Central memory CD8-positive, alpha-beta T cell (primary cell): Measurements from ENCODE around the gene RARA.
"Not testable (repeated sequence)": the region's sequence is repeated elsewhere in the genome, so short reads cannot be mapped to it uniquely, and the experiment has no call there.

Source experiments
- ATAC-seq: fragments of 150-1000 bp; cut with Tn5 transposase; replicated peaks from 2 replicates; pipeline ENCODE4 v1.10.0; 2022; ENCODE audit warnings: mild to moderate bottlenecking, moderate FRiP score, moderate number of reproducible peaks; ENCODE audit not compliant: poor library complexity, severe bottlenecking; ENCODE audit errors: extremely low read depth
- DNase-seq, 2 donors: peaks; one replicate each; pipeline ENCODE4 v3.0.0; 2021; ENCODE audit warnings: low spot score in 2 of 2
- H3K27ac Mint-ChIP-seq: one replicate; pipeline ENCODE4 v1.8.0; 2022; ENCODE audit warnings: low read depth, mild to moderate bottlenecking, moderate library complexity, mixed read lengths
- H3K27me3 Mint-ChIP-seq: one replicate; pipeline ENCODE4 v1.8.0; 2022; ENCODE audit warnings: mixed read lengths
- H3K36me3 Mint-ChIP-seq: one replicate; pipeline ENCODE4 v1.8.0; 2022; ENCODE audit warnings: mild to moderate bottlenecking, moderate library complexity, mixed read lengths; ENCODE audit not compliant: insufficient read depth
- H3K4me1 Mint-ChIP-seq: one replicate; pipeline ENCODE4 v1.8.0; 2022; ENCODE audit warnings: mixed read lengths
- H3K4me3 Mint-ChIP-seq: one replicate; pipeline ENCODE4 v1.8.0; 2022; ENCODE audit warnings: mild to moderate bottlenecking, moderate library complexity, mixed read lengths
- H3K9me3 Mint-ChIP-seq: one replicate; pipeline ENCODE4 v1.8.0; 2022; ENCODE audit warnings: mixed read lengths

RARA gene

GRCh38 chr17:40366861-40367518 is 58.0 kb downstream of the RARA start:
- Mint-ChIP-seq H3K4me3 (no peak overlapping the region), H3K36me3 (peaks cover 2% of the 10 kb centered on the region), H3K27ac (no peak overlapping the region), H3K27me3 (no peaks in the 10 kb centered on the region), H3K9me3 (no peaks in the 10 kb centered on the region), H3K4me1 (peaks cover 19% of the 10 kb centered on the region)
- ATAC-seq (no peak), DNase-seq (no peak)

DNA sequence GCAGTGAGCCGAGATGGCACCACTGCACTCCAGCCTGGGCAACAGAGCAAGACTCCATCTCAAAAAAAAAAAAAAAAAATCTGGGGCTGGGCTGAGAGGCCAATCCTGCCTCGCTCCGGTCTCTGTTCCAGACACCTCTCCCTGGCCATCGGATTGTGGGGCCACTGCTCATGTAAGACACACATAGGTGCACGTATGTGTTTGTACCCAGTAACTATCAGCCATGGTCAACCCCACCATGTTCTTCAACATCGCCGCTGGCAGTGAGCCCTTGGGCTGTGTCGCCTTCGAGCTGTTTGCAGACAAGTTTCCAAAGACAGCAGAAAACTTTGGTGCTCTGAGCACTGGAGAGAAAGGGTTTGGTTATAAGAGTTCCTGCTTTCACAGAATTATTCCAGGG is 58.7 kb downstream of the RARA start:
- not testable (repeated sequence) for H3K27ac Mint-ChIP-seq, H3K36me3 Mint-ChIP-seq, ATAC-seq, H3K27me3 Mint-ChIP-seq, DNase-seq, H3K9me3 Mint-ChIP-seq, H3K4me3 Mint-ChIP-seq
- peaks cover 14% of the 10 kb centered on the region for H3K4me1 Mint-ChIP-seq

DNA sequence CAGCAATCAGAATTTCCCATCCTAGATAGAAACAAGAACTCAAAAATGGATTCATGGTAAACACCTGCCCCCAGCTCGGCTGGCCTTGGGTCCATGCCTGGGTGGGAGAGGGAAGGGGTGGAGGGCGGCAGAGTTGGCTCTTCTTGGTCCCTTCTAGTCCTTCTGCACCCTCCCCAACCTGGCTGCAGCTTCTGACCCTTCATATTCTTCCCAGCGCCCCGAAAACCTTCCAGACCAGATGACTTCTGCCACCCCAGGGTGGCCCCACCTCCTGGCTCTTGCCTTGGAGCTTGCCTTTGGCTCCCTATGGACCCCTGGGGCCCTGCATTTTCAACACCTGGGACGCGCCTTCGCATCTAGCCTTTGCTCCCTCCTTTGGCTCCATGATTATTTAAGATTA is 60.9 kb downstream of the RARA start:
- H3K27me3 Mint-ChIP-seq: no peaks in the 10 kb centered on the region
- H3K9me3 Mint-ChIP-seq: no peaks in the 10 kb centered on the region
- H3K4me3 Mint-ChIP-seq: no peak overlapping the region
- peaks cover 7% of the 10 kb centered on the region for H3K4me1 Mint-ChIP-seq
- H3K36me3 Mint-ChIP-seq: peaks cover 1% of the 10 kb centered on the region
- ATAC-seq (no peak), DNase-seq (no peak)
- no peak overlapping the region for H3K27ac Mint-ChIP-seq

DNA sequence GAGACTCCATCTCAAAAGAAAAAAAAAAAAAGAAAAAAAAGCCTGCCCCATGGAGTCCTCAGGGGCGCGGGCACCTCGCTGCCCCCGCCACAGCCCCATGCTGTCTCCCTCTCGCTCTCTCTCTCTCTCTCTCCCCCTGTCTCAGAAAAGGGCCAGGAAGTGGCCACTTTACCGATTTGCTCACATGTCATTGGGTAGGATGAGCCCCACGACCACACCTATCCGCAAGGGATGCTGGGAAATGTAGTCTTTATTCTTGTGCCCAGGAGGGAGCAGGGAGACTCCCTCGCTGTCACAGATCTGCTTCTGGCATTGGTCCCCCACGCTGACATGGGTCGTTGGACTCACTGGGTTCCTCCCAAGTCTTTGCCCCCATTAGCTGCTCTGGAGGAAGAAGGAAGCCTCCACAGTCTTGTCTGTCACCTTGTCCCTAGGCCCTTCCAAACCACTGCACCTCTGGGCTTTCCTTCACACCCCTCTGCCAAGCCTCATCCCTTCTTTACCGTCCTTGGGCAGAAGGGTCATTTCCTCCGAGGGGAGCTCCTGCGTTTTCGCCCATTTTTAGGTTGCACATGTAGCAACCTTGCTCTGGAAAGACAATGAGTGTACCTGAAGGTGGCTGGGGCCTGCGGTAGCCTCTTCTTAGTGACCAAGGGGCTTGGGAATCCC is 62.4 kb downstream of the RARA start:
- no peaks in the 10 kb centered on the region for H3K27me3 Mint-ChIP-seq
- peak overlapping the region; percentile 47 for H3K4me3 Mint-ChIP-seq
- H3K4me1 Mint-ChIP-seq: peaks cover 7% of the 10 kb centered on the region
- ATAC-seq (peak; percentile 89), DNase-seq (no peak)
- H3K27ac Mint-ChIP-seq: peak overlapping the region; percentile 57
- H3K9me3 Mint-ChIP-seq: no peaks in the 10 kb centered on the region
- peaks cover 1% of the 10 kb centered on the region for H3K36me3 Mint-ChIP-seq

DNA sequence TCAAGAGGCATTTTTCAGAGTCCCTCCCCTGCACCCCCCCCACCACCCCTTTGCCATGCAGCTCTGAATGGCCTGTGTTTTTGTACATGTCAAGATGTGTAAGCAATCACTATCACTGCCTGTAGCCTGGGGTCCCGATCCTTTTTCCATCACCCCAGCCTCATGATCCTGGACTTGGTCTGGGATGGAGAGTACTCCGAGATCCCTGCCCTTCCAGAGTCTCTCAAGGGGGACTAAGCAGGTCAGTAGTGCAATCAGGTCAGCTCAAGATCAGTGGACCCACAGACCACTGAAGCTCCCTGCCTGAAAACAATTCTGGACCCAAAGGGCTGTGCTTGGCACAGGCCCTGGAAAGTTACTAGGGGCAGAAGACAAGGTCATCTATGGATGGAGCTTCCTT is 63.1 kb downstream of the RARA start:
- DNase-seq (no peak), ATAC-seq (no peak)
- peaks cover 2% of the 10 kb centered on the region for H3K36me3 Mint-ChIP-seq
- no peaks in the 10 kb centered on the region for H3K9me3 Mint-ChIP-seq
- peaks cover 7% of the 10 kb centered on the region for H3K4me1 Mint-ChIP-seq
- H3K27me3 Mint-ChIP-seq: no peaks in the 10 kb centered on the region
- no peak overlapping the region for H3K27ac Mint-ChIP-seq
- H3K4me3 Mint-ChIP-seq: no peak overlapping the region

DNA sequence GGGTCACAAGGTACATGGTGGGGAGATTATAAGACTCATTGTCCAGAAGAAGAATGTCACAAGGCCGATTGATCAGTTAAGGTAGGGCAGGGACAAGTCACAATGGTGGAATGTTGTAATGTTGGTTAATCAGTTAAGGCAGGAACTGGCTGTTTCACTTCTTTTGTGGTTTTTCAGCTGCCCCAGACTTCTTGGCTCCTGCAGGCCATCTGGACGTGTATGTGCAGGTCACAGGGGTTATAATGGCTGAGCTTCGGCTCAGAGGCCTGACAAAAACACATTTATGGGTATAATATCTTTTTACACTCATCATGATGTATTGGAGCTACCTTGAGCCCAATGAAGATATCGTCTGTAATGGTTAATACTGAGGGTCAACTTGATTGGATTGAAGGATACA is 63.7 kb downstream of the RARA start:
- not testable (repeated sequence) for DNase-seq, H3K9me3 Mint-ChIP-seq, ATAC-seq, H3K27me3 Mint-ChIP-seq, H3K36me3 Mint-ChIP-seq, H3K27ac Mint-ChIP-seq, H3K4me3 Mint-ChIP-seq, H3K4me1 Mint-ChIP-seq

- Mint-ChIP-seq H3K4me1 (peaks cover 7% of the 10 kb centered on the region), H3K27ac (no peak overlapping the region), H3K27me3 (no peaks in the 10 kb centered on the region), H3K4me3 (no peak overlapping the region), H3K36me3 (peaks cover 4% of the 10 kb centered on the region), H3K9me3 (no peaks in the 10 kb centered on the region)
- DNase-seq (no peak), ATAC-seq (no peak)
Observed at GRCh38 chr17:40373324-40373723, 64.3 kb downstream of the RARA start.

GRCh38 chr17:40373999-40374398 is 65.0 kb downstream of the RARA start:
- DNase-seq: no peak
- no peak for ATAC-seq
- no peaks in the 10 kb centered on the region for H3K27me3 Mint-ChIP-seq
- H3K36me3 Mint-ChIP-seq: peaks cover 4% of the 10 kb centered on the region
- no peak overlapping the region for H3K4me3 Mint-ChIP-seq
- peaks cover 7% of the 10 kb centered on the region for H3K4me1 Mint-ChIP-seq
- H3K9me3 Mint-ChIP-seq: no peaks in the 10 kb centered on the region
- no peak overlapping the region for H3K27ac Mint-ChIP-seq

DNA sequence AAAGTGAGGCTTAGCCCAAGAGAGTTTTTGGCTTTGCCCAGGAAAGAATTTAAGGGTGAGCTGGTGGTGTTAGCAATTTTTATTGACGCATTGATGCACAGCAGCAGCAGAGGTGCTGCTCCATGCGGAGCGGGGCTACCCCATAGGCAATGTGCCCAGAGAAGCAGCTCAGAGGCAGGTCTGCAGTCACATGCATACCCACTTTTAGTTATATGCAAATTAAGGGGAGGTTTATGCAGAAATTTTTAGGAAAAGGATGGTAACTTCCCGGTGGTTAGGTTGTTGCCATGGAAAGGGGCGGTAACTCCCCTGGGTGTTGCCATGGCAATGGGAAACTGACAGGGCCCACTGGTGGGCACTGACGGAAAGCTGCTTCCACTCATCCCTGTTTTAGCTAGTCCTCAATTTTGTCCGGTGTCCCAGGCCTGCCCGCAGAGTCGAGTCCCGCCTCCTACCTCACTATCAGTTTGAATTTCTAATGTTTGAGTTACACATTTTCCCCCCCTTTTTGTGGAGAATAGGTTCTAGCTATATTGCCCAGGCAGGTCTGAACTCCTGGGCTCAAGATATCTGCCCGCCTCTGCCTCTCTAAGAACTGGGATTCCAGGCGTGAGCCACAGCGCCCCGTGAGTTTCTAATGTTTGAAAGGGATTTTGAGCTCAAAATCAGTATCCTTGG is 66.0 kb downstream of the RARA start:
- H3K36me3 Mint-ChIP-seq: peaks cover 4% of the 10 kb centered on the region
- H3K4me3 Mint-ChIP-seq: no peak overlapping the region
- no peaks in the 10 kb centered on the region for H3K9me3 Mint-ChIP-seq
- no peak overlapping the region for H3K27ac Mint-ChIP-seq
- DNase-seq (no peak), ATAC-seq (no peak)
- H3K27me3 Mint-ChIP-seq: no peaks in the 10 kb centered on the region
- H3K4me1 Mint-ChIP-seq: peaks cover 7% of the 10 kb centered on the region

- not testable (repeated sequence) for H3K27me3 Mint-ChIP-seq
Observed at GRCh38 chr17:40375786-40376185, 66.8 kb downstream of the RARA start.

DNA sequence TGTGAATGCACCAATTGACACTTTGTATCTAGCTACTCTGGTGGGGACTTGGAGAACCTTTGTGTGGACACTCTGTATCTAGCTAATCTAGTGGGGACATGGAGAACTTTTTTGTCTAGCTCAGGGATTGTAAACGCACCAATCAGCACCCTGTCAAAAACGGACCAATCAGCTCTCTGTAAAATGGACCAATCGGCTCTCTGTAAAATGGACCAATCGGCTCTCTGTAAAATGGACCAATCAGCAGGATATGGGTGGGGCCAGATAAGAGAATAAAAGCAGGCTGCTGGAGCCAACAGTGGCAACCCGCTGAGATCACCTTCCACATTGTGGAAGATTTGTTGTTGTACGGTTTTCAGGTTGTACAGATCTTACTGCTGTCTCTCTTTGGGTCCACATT is 67.6 kb downstream of the RARA start:
- H3K27ac Mint-ChIP-seq, ATAC-seq, H3K4me1 Mint-ChIP-seq, H3K4me3 Mint-ChIP-seq, H3K9me3 Mint-ChIP-seq, H3K36me3 Mint-ChIP-seq, DNase-seq, H3K27me3 Mint-ChIP-seq: not testable (repeated sequence)

More at GRCh38 chr17:40375786-40376185, 66.8 kb downstream of the RARA start:
- H3K4me3 Mint-ChIP-seq, H3K9me3 Mint-ChIP-seq, DNase-seq, H3K27ac Mint-ChIP-seq, H3K4me1 Mint-ChIP-seq, H3K36me3 Mint-ChIP-seq, ATAC-seq: not testable (repeated sequence)

- Mint-ChIP-seq H3K27ac (no peak overlapping the region), H3K4me1 (no peaks in the 10 kb centered on the region), H3K36me3 (peaks cover 2% of the 10 kb centered on the region), H3K4me3 (no peak overlapping the region), H3K9me3 (no peaks in the 10 kb centered on the region), H3K27me3 (no peaks in the 10 kb centered on the region)
- DNase-seq (no peak), ATAC-seq (no peak)
Observed at GRCh38 chr17:40377832-40378231, 68.9 kb downstream of the RARA start.

DNA sequence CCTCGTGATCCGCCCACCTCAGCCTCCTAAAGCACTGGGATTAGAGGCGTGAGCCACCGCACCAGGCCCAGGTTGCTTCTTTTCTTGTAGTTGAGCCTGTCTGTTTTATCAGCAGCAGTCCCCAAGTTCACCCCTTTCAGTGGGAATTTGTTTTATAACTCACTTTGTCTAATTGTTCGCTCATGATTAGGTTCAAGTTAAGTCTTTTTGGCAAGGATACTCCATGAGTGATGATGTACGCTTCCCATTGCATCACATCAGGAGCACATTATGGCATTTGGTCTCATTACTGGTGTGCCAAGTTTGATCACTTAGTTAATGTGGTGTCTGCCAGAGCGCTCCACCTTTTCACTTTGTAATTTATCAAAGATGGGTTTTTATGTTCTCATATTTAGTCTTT is 70.0 kb downstream of the RARA start:
- ATAC-seq (no peak), DNase-seq (no peak)
- no peak overlapping the region for H3K4me3 Mint-ChIP-seq
- H3K36me3 Mint-ChIP-seq: peaks cover 2% of the 10 kb centered on the region
- peak overlapping the region; percentile 79 for H3K27ac Mint-ChIP-seq
- no peaks in the 10 kb centered on the region for H3K9me3 Mint-ChIP-seq
- no peaks in the 10 kb centered on the region for H3K27me3 Mint-ChIP-seq
- no peaks in the 10 kb centered on the region for H3K4me1 Mint-ChIP-seq
